ENCODE data around the gene SLC26A11.

DNA sequence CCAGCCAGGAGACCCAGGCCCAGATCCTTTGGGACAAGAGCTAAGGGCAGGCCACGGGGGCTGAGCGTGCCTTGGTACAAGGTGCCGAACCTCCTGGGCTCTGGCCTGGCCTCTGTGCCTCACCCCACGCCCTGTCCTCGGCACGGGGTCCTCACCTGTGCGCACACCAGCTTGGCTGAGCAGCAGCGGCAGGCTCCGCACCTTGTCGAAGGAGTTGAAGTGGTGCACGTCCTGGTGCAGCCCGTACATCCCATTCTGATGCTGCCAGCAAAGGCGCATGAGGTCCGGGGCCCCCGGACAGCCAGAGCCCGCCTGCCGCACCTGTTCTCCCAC, 5.4 kb upstream of the SLC26A11 start:
- TF ChIP-seq, protein P1, sequence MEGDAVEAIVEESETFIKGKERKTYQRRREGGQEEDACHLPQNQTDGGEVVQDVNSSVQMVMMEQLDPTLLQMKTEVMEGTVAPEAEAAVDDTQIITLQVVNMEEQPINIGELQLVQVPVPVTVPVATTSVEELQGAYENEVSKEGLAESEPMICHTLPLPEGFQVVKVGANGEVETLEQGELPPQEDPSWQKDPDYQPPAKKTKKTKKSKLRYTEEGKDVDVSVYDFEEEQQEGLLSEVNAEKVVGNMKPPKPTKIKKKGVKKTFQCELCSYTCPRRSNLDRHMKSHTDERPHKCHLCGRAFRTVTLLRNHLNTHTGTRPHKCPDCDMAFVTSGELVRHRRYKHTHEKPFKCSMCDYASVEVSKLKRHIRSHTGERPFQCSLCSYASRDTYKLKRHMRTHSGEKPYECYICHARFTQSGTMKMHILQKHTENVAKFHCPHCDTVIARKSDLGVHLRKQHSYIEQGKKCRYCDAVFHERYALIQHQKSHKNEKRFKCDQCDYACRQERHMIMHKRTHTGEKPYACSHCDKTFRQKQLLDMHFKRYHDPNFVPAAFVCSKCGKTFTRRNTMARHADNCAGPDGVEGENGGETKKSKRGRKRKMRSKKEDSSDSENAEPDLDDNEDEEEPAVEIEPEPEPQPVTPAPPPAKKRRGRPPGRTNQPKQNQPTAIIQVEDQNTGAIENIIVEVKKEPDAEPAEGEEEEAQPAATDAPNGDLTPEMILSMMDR (optimal IDR thresholded peaks at IDR 0.05 in 1 of 3, IDR thresholded peaks at IDR 0.05 in 1 of 3, conservative IDR thresholded peaks at IDR 0.05 in 1 of 3; ENCODE audit: extremely low read depth in 1 of 3, insufficient read depth in 2 of 3, low read length in 3 of 3), result no peak
- no peak for TF ChIP-seq EZH2 (IDR thresholded peaks at IDR 0.05; ENCODE audit: low read length)
